HG03342 (cell line): ENCODE measurements around the gene DYNC1H1.

ENCODE experiments used
- ATAC-seq: cut with Tn5 transposase; IDR thresholded peaks from one replicate; pipeline ENCODE4 v1.9.1; 2021; ENCODE audit warnings: mild to moderate bottlenecking, moderate library complexity; ENCODE audit not compliant: unreplicated experiment

Gene DYNC1H1

GRCh38 chr14:101939646-101940170, 24.7 kb upstream of the DYNC1H1 start:
- ATAC-seq = no peak

- no peak for ATAC-seq
These were observed 19.9 kb upstream of the DYNC1H1 start for GRCh38 chr14:101944451-101944850.

GRCh38 chr14:101945171-101945570, 19.2 kb upstream of the DYNC1H1 start:
- no peak for ATAC-seq

- ATAC-seq = peak; percentile 3
These were observed 16.8 kb upstream of the DYNC1H1 start for GRCh38 chr14:101947577-101947903.

- ATAC-seq = peak; percentile 96
These were observed 16.3 kb upstream of the DYNC1H1 start for GRCh38 chr14:101947904-101948665.

- ATAC-seq = peak; percentile 1
These were observed 15.6 kb upstream of the DYNC1H1 start for GRCh38 chr14:101948666-101949216.

- ATAC-seq = no peak
These were observed 14.3 kb upstream of the DYNC1H1 start for GRCh38 chr14:101950100-101950499.

- ATAC-seq = no peak
These were observed 13.7 kb upstream of the DYNC1H1 start for GRCh38 chr14:101950516-101951215.

- no peak for ATAC-seq
These were observed 11.2 kb upstream of the DYNC1H1 start for GRCh38 chr14:101953151-101953550.

- ATAC-seq = no peak
These were observed 9.9 kb upstream of the DYNC1H1 start for GRCh38 chr14:101954501-101954900.

- no peak for ATAC-seq
These were observed 8.6 kb upstream of the DYNC1H1 start for GRCh38 chr14:101955695-101956161.

GRCh38 chr14:101956179-101956885, 8.0 kb upstream of the DYNC1H1 start:
- ATAC-seq = no peak

GRCh38 chr14:101957406-101958234, 6.8 kb upstream of the DYNC1H1 start:
- no peak for ATAC-seq

GRCh38 chr14:101958418-101959180, 5.8 kb upstream of the DYNC1H1 start:
- no peak for ATAC-seq

- ATAC-seq = no peak
These were observed 5.1 kb upstream of the DYNC1H1 start for GRCh38 chr14:101959277-101959676.

- ATAC-seq = no peak
These were observed 4.1 kb upstream of the DYNC1H1 start for GRCh38 chr14:101960225-101960624.

GRCh38 chr14:101961011-101961721, 3.2 kb upstream of the DYNC1H1 start:
- ATAC-seq = no peak

- ATAC-seq = no peak
These were observed 2.4 kb upstream of the DYNC1H1 start for GRCh38 chr14:101961746-101962502.
